Muscle of leg (tissue), 11 donors: ENCODE measurements around the gene VPS35. TPM values are rescaled to one million over a fixed set of nuclear protein-coding genes. Genes with fewer than 3 reads are reported as not detected.
A peak's percentile ranks its signal among the peaks of the same experiment; 100 is the strongest.

Source experiments
- DNase-seq: peaks from one replicate; pipeline ENCODE4 v3.0.0; 2013
- H3K27ac ChIP-seq: one replicate; pipeline ENCODE4 v1.5.1; 2013; ENCODE audit warnings: mild to moderate bottlenecking, low read length, control low read depth
- H3K27me3 ChIP-seq: one replicate; pipeline ENCODE4 v1.6.1; 2013; ENCODE audit warnings: low read length; ENCODE audit not compliant: control insufficient read depth, insufficient read depth
- H3K36me3 ChIP-seq: one replicate; pipeline ENCODE4 v1.6.1; 2013; ENCODE audit warnings: low read length; ENCODE audit not compliant: control insufficient read depth, insufficient read depth
- H3K4me1 ChIP-seq: one replicate; pipeline ENCODE4 v1.6.1; 2013; ENCODE audit warnings: low read length; ENCODE audit not compliant: control insufficient read depth, insufficient read depth
- H3K4me3 ChIP-seq: one replicate; pipeline ENCODE4 v1.5.1; 2013; ENCODE audit warnings: low read length, control low read depth
- H3K9me3 ChIP-seq: replicated peaks from 2 replicates; pipeline ENCODE4 v1.6.1; 2013; ENCODE audit warnings: low read depth, low read length; ENCODE audit not compliant: control insufficient read depth
- WGBS: methylation state at CpG from one replicate; pipeline ENCODE4 v1.1.5; 2013; ENCODE audit warnings: missing lambda C conversion rate; ENCODE audit not compliant: insufficient coverage; 5-methylcytosine and 5-hydroxymethylcytosine counted together
- polyA plus RNA-seq, 8 donors: library from polyadenylated mRNA; unstranded; fragments of 120-200 nt; gene quantifications; one replicate each; pipeline versions ENCODE4 v1.2.1 to v1.2.3, GENCODE V29; 2013; ENCODE audit warnings: inconsistent platforms in 1 of 8, low replicate concordance in 1 of 8; ENCODE audit not compliant: insufficient read length in 8 of 8, insufficient read depth in 1 of 8
- total RNA-seq: library from RNA; stranded (reverse); fragments of 120-200 nt; gene quantifications from one replicate; pipeline ENCODE4 v1.2.4, GENCODE V29; 2013

VPS35 gene
- total and polyA plus RNA-seq, 9 donors = 64.7 to 89.7 (median 79.1) TPM

DNA sequence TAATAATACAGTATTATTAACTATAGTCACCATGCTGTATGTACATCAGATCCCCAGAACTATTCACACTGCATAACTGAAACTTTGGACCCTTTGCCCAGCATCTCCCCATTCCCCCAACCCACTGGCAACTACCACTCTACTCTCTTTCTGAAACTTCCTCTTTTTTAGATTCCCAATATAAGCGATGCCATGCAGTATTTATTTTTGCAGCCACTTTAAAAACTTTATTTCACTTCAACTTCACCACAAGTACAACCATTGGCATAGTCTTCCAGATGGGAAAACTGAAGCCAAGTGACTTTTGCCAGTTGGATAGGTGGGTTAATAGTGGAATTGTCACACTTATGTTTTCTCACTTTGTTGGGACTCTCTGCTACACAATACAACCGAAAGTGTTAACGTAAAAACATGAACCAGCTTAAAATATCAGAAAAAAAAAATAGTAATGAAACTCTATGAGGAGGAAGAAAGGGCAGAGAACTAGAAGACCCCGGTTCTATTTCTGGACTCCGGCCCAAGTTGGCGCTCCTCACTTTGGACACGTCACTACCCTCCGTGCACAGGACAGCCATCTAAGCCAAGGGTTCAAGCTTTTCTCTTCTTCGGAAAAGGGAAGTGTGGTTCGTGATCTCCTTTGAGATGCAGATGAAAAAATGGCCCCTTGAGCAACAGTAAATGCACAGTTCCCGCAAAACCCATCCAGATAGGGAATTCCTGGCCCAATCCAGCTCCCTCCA lies 68.5 kb downstream of the VPS35 start:
- Histone ChIP-seq H3K4me1 (peaks cover 13% of the 10 kb centered on the region), H3K36me3 (peaks cover 6% of the 10 kb centered on the region), H3K9me3 (no peaks in the 10 kb centered on the region), H3K4me3 (peak overlapping the region; percentile 63), H3K27me3 (no peaks in the 10 kb centered on the region), H3K27ac (peak overlapping the region; percentile 13)
- WGBS = 0% methylated on average over 1 of the region's 11 CpGs
- DNase-seq = peak; percentile 50

DNA sequence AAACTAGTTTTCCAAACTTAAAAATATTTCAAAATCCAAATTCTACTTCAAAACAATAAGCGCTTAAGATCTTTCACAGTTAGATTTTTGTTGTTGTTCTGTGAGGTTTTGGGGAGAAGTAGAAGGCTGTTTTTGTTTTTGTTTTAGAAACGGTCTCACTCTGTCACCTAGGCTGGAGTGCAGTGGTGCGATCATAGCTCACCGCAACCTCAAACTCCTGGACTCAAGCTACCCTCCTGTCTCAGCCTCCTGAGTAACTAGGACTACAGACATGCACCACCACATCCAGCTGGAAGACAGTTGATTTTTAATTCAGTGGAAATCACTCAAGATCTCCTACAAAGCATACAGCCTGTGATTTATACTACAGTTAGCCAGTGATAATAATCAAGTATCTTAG lies 70.5 kb downstream of the VPS35 start:
- Histone ChIP-seq H3K4me3 (no peak overlapping the region), H3K36me3 (peaks cover 10% of the 10 kb centered on the region), H3K9me3 (no peaks in the 10 kb centered on the region), H3K4me1 (peaks cover 13% of the 10 kb centered on the region), H3K27me3 (no peaks in the 10 kb centered on the region), H3K27ac (no peak overlapping the region)
- WGBS = no CpG with 5 or more reads among the region's 4 CpGs
- DNase-seq = no peak

GRCh38 chr16:46614006-46614405 lies 75.0 kb downstream of the VPS35 start:
- Histone ChIP-seq H3K27ac (no peak overlapping the region), H3K27me3 (no peaks in the 10 kb centered on the region), H3K4me3 (no peak overlapping the region), H3K36me3 (peaks cover 18% of the 10 kb centered on the region), H3K4me1 (no peaks in the 10 kb centered on the region), H3K9me3 (no peaks in the 10 kb centered on the region)
- no CpG with 5 or more reads among the region's 4 CpGs for WGBS
- no peak for DNase-seq

DNA sequence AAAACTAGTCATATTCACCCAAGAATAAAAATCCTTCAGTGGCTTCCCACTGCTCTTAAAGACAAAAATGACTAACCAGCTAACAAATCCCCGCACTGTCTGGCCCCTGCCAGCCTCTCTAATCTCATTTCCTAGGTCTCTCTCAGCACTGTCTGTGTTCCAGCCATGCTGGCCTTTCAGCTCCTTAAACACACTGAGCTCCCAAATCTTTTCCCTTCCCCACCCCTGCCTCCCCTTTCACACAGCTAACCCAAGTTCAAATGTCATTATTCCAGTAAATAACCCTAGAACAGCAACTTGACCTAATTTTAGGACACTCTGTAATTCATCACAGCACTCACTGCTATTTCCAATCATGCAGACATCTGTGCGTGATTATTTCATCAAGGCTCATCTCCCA lies 75.6 kb downstream of the VPS35 start:
- H3K27me3 ChIP-seq = no peaks in the 10 kb centered on the region
- H3K27ac ChIP-seq = no peak overlapping the region
- no peaks in the 10 kb centered on the region for H3K4me1 ChIP-seq
- WGBS = 94% methylated on average over 2 of the region's 2 CpGs
- no peaks in the 10 kb centered on the region for H3K9me3 ChIP-seq
- DNase-seq = no peak
- H3K4me3 ChIP-seq = no peak overlapping the region
- peaks cover 18% of the 10 kb centered on the region for H3K36me3 ChIP-seq

DNA sequence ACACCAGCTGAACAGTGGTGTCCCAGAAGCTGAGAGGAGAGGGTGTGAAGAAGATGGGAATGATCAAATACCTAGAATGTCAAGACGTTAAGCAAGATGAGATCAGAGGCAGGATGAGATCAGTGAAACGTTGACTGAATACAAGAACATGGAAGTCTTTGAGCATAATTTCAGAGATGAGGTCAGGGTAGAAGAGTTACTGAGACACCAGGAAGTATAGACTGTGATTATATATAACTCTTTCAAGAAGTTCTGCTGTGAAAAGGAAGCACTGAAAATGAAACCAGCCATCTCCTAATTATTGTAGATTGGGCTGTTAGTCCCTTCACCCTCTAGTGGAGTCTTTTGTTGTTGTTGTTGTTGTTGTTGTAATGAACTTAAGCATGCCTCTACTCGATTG lies 76.9 kb downstream of the VPS35 start:
- Histone ChIP-seq H3K9me3 (no peaks in the 10 kb centered on the region), H3K4me1 (no peaks in the 10 kb centered on the region), H3K27ac (no peak overlapping the region), H3K27me3 (no peaks in the 10 kb centered on the region), H3K36me3 (peaks cover 18% of the 10 kb centered on the region), H3K4me3 (no peak overlapping the region)
- 93% methylated on average over 2 of the region's 3 CpGs for WGBS
- DNase-seq = peak; percentile 8

- no peaks in the 10 kb centered on the region for H3K27me3 ChIP-seq
- peaks cover 9% of the 10 kb centered on the region for H3K36me3 ChIP-seq
- no peaks in the 10 kb centered on the region for H3K9me3 ChIP-seq
- no peak overlapping the region for H3K27ac ChIP-seq
- peak; percentile 60 for DNase-seq
- H3K4me3 ChIP-seq = no peak overlapping the region
- WGBS = no CpG with 5 or more reads among the region's 1 CpG
- H3K4me1 ChIP-seq = no peaks in the 10 kb centered on the region
Observed at GRCh38 chr16:46607529-46607928, 81.4 kb downstream of the VPS35 start.

- Histone ChIP-seq H3K9me3 (no peaks in the 10 kb centered on the region), H3K36me3 (peaks cover 9% of the 10 kb centered on the region), H3K4me1 (no peaks in the 10 kb centered on the region), H3K4me3 (no peak overlapping the region), H3K27ac (no peak overlapping the region), H3K27me3 (no peaks in the 10 kb centered on the region)
- no peak for DNase-seq
- WGBS = 100% methylated on average over 3 of the region's 5 CpGs
Observed at GRCh38 chr16:46606231-46606630, 82.7 kb downstream of the VPS35 start.

Other genes with a start within 250 kb of the VPS35 start
- 6.6 TPM for gene SHCBP1, start 67.8 kb downstream of the VPS35 start, total RNA-seq
- gene SHCBP1, start 67.8 kb downstream of the VPS35 start, polyA plus RNA-seq = 10 to 100 TPM in 4 of 8 donors, 1 to 10 TPM in 4; 8.3 to 12.3 (median 9.7) TPM
- gene ORC6, start 481 bp upstream of the VPS35 start, total RNA-seq = 8.0 TPM
- gene ORC6, start 481 bp upstream of the VPS35 start, polyA plus RNA-seq = 10 to 100 TPM in 6 of 8 donors, 1 to 10 TPM in 2; 8.7 to 14.6 (median 12.4) TPM
- 14.8 TPM for gene MYLK3, start 59.2 kb upstream of the VPS35 start, total RNA-seq
- gene MYLK3, start 59.2 kb upstream of the VPS35 start, polyA plus RNA-seq = 10 to 100 TPM in 3 of 8 donors, 1 to 10 TPM in 5; 6.9 to 17.4 (median 8.8) TPM
- 19.3 TPM for gene C16orf87, start 142.0 kb upstream of the VPS35 start, total RNA-seq
- gene C16orf87, start 142.0 kb upstream of the VPS35 start, polyA plus RNA-seq = 10 to 100 TPM; 21.5 to 25.4 (median 22.6) TPM
- 19.0 TPM for gene GPT2, start 195.2 kb upstream of the VPS35 start, total RNA-seq
- 10 to 100 TPM; 18.9 to 37.5 (median 29.2) TPM for gene GPT2, start 195.2 kb upstream of the VPS35 start, polyA plus RNA-seq